CD8-positive, alpha-beta memory T cell (primary cell): Measurements from ENCODE around the gene HMCN2. TPM values are rescaled to one million over a fixed set of nuclear protein-coding genes. Genes with fewer than 3 reads are reported as not detected.
A peak's percentile ranks its signal among the peaks of the same experiment; 100 is the strongest.

Source experiments
- CTCF ChIA-PET: fragments of 350-600 bp; sonication (Branson Sonifier 250); formaldehyde crosslinking; loops from one replicate; lab custom pipeline; 2021; ENCODE audit warnings: antibody characterized with exemption; lab: Charles Lee
- POLR2A ChIA-PET: fragments of 350-600 bp; sonication (Branson Sonifier 250); formaldehyde crosslinking; loops from one replicate; lab custom pipeline; 2021; ENCODE audit warnings: antibody characterized with exemption; lab: Charles Lee
- DNase-seq, 5 donors: peaks; one replicate each; pipeline versions ENCODE4 v3.0.0 to v3.0.0-alpha.2; 2020 to 2022; ENCODE audit warnings: mixed read lengths in 1 of 5
- H3K27ac ChIP-seq: one replicate; pipeline ENCODE4 v1.7.0; 2013; ENCODE audit warnings: low read depth, mild to moderate bottlenecking, low read length, moderate library complexity
- H3K27me3 ChIP-seq: 2 replicates; pipeline ENCODE4 v1.7.0; 2013; ENCODE audit warnings: low read length, mild to moderate bottlenecking; ENCODE audit not compliant: insufficient read depth, poor library complexity, severe bottlenecking
- H3K36me3 ChIP-seq: 2 replicates; pipeline ENCODE4 v1.7.0; 2013; ENCODE audit warnings: mild to moderate bottlenecking, low read length, moderate library complexity; ENCODE audit not compliant: insufficient read depth
- H3K4me1 ChIP-seq: 2 replicates; pipeline ENCODE4 v1.7.0; 2013; ENCODE audit warnings: mild to moderate bottlenecking, low read length, moderate library complexity; ENCODE audit not compliant: insufficient read depth
- H3K4me3 ChIP-seq: 2 replicates; pipeline ENCODE4 v1.7.0; 2013; ENCODE audit warnings: mild to moderate bottlenecking, low read length
- H3K9me3 ChIP-seq: 2 replicates; pipeline ENCODE4 v1.7.0; 2013; ENCODE audit warnings: mild to moderate bottlenecking, low read length
- H3K27ac Mint-ChIP-seq, 8 donors: one replicate each; pipeline ENCODE4 v1.8.0; 2020 to 2021; ENCODE audit warnings: mixed read lengths in 8 of 8, mild to moderate bottlenecking in 6 of 8, inconsistent platforms in 3 of 8, moderate library complexity in 3 of 8
- H3K27me3 Mint-ChIP-seq, 2 donors: one replicate each; pipeline ENCODE4 v1.8.0; 2020 to 2021; ENCODE audit warnings: mixed read lengths in 2 of 2, mild to moderate bottlenecking in 1 of 2, moderate library complexity in 1 of 2
- H3K36me3 Mint-ChIP-seq, 3 donors: one replicate each; pipeline ENCODE4 v1.8.0; 2020 to 2021; ENCODE audit warnings: mixed read lengths in 3 of 3, inconsistent platforms in 1 of 3, mild to moderate bottlenecking in 1 of 3
- H3K4me1 Mint-ChIP-seq, 3 donors: one replicate each; pipeline ENCODE4 v1.8.0; 2020 to 2021; ENCODE audit warnings: mixed read lengths in 3 of 3, inconsistent platforms in 1 of 3, mild to moderate bottlenecking in 1 of 3
- H3K4me3 Mint-ChIP-seq, 7 donors: one replicate each; pipeline ENCODE4 v1.8.0; 2020 to 2021; ENCODE audit warnings: mixed read lengths in 7 of 7, mild to moderate bottlenecking in 6 of 7, moderate library complexity in 4 of 7, inconsistent platforms in 2 of 7
- H3K9me3 Mint-ChIP-seq, 5 donors: one replicate each; pipeline ENCODE4 v1.8.0; 2020 to 2022; ENCODE audit warnings: mixed read lengths in 5 of 5, mild to moderate bottlenecking in 3 of 5, moderate library complexity in 2 of 5, inconsistent platforms in 1 of 5
- polyA plus RNA-seq: library from polyadenylated mRNA; unstranded; fragments of 300-500 nt; fragmentation: Illumina TruSeq; gene quantifications from one replicate; pipeline ENCODE4 v1.2.3, GENCODE V29; 2021
- total RNA-seq, 2 experiments: library from RNA; stranded (reverse); gene quantifications; one replicate each; pipeline ENCODE4 v1.2.3, GENCODE V29; 2021

The HMCN2 gene
- total and polyA plus RNA-seq, 3 experiments from 2014 or later: not detected

DNA sequence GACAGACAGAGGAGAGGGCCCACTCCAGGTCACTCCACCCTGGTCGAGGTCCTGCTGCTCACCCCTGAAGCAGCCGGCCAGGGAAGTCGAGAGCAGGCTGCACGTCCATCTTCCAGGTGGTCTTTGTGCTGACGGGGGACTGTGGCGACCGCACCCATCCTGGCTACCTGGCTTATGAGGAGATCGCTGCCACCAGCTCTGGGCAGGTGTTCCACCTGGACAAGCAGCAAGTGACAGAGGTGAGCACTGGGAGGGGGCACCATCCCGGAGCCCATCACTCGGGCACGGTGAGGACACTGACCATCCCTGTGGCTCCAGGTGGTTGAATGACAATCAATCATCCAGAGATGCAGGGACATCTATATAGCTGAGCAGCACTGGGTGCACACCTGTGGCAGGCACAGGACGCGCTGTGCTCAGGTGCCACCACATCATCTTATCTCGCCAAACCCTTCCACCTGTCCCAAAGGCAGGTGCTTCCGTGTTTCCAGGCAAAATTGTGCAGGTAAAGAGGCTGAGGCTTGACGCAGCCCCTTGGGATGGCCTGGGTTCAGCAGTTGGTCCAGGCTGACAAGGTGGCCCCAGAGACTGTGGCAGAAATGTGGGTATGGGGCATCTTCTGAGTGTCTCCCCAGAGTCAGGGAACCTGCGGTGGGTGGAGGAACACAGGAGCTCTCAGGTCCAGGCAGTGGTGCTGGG is 20.7 kb downstream of the HMCN2 start:
- no peak overlapping the region for H3K4me3 Mint-ChIP-seq
- Histone ChIP-seq H3K4me3 (no peak overlapping the region), H3K4me1 (no peaks in the 10 kb centered on the region), H3K27ac (no peak overlapping the region), H3K9me3 (no peaks in the 10 kb centered on the region), H3K36me3 (no peaks in the 10 kb centered on the region), H3K27me3 (no peaks in the 10 kb centered on the region)
- no peaks in the 10 kb centered on the region for H3K9me3 Mint-ChIP-seq
- CTCF ChIA-PET: no interaction called here
- no peaks in the 10 kb centered on the region for H3K4me1 Mint-ChIP-seq
- POLR2A ChIA-PET: no interaction called here
- peaks cover 31 to 64% of the 10 kb centered on the region in 2 donors for H3K27me3 Mint-ChIP-seq
- H3K27ac Mint-ChIP-seq: no peak overlapping the region
- DNase-seq: no peak
- H3K36me3 Mint-ChIP-seq: no peaks in the 10 kb centered on the region

DNA sequence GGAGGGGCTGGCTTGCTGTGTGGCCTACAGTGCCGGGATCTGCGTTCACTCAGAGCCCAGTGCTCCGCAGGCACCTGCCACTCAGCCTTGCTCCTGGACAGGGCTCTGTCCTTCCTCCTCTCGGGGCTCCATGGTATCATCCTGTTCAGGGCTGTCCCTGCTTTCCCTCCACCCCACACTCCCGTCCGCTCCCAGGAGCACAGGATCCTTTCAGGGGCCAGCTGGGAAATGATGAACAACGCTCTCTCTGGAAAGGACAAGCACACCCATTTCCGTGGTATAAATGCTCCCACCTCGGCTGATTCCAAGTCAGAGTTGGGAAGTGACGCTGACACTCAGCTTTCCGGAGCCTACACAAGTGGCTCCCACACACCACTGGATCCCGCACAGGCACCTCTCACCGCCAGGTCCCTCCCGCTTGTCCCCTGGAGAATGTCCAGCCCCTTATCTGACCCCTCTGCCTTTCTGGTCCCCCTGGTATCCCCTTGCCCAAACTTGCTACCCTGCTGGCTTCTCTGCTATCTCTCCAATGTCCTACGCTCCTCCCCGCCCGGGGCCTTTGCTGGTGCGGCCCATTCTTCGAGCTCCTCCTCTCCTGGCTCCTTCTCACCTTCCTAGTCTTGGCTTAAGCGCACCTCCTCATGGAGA is 21.3 kb downstream of the HMCN2 start:
- POLR2A ChIA-PET: no interaction called here
- Mint-ChIP-seq H3K27me3 (peaks cover 31 to 65% of the 10 kb centered on the region in 2 donors), H3K9me3 (no peaks in the 10 kb centered on the region), H3K36me3 (no peaks in the 10 kb centered on the region), H3K4me1 (no peaks in the 10 kb centered on the region), H3K4me3 (no peak overlapping the region), H3K27ac (no peak overlapping the region)
- no peaks in the 10 kb centered on the region for H3K4me1 ChIP-seq
- H3K36me3 ChIP-seq: no peaks in the 10 kb centered on the region
- no peaks in the 10 kb centered on the region for H3K27me3 ChIP-seq
- H3K4me3 ChIP-seq: no peak overlapping the region
- CTCF ChIA-PET: no interaction called here
- no peak for DNase-seq
- H3K27ac ChIP-seq: no peak overlapping the region
- no peaks in the 10 kb centered on the region for H3K9me3 ChIP-seq

DNA sequence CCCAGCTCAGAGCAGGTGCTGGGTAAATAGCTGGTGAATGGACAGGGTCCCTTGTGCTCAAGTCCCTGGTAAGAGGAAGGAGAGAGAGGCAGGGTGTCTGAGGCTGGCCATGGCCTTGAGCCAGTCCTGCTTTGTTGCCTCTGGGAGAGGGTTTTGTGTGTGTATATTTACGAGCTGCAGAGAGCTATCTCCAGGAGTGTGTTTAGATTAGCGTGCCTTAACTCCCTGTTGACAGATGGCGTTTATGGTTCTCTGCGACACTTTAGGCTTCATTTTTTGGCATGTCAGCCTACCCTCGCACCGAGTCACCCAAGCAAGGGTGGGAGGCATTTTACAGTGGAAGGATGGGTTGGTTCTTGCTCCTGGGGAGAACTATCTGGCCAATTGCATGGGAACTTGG is 22.2 kb downstream of the HMCN2 start:
- Histone ChIP-seq H3K27me3 (no peaks in the 10 kb centered on the region), H3K4me1 (no peaks in the 10 kb centered on the region), H3K4me3 (no peak overlapping the region), H3K36me3 (no peaks in the 10 kb centered on the region), H3K27ac (no peak overlapping the region), H3K9me3 (no peaks in the 10 kb centered on the region)
- POLR2A ChIA-PET: no interaction called here
- DNase-seq: no peak
- Mint-ChIP-seq H3K4me1 (no peaks in the 10 kb centered on the region), H3K4me3 (no peak overlapping the region), H3K36me3 (no peaks in the 10 kb centered on the region), H3K27me3 (peaks cover 25 to 61% of the 10 kb centered on the region in 2 donors), H3K9me3 (no peaks in the 10 kb centered on the region), H3K27ac (peak overlapping the region in 1 of 8 donors; percentile 28)
- CTCF ChIA-PET: interaction anchor here (0.7 to 1.0 kb wide), 2 partner anchors 45 to 368 kb away, joined by 3 read pairs; no protein-coding TSS in a partner anchor

DNA sequence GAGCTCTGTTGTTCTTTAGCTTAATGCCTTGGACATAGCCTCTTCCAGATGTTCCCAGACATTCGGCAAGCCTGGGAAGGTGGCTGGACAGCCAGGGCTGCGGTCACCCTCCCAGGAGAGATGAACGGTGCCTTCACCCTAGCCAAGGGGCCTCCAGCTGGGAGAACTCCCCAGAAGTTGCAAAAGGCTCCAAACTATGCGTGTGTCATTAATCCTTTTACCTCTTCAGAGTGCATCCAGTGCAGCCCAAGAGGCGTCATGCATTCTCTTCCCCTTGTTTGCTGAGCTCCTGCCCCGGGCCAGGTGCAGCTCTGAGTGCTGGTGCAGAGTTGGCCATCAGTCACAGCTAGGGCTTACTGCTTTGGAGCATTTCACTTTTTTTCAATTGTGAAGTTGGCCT is 22.8 kb downstream of the HMCN2 start:
- H3K9me3 Mint-ChIP-seq: no peaks in the 10 kb centered on the region
- Histone ChIP-seq H3K27ac (no peak overlapping the region), H3K4me3 (no peak overlapping the region), H3K4me1 (no peaks in the 10 kb centered on the region), H3K9me3 (no peaks in the 10 kb centered on the region), H3K27me3 (no peaks in the 10 kb centered on the region), H3K36me3 (no peaks in the 10 kb centered on the region)
- H3K4me3 Mint-ChIP-seq: no peak overlapping the region
- no peaks in the 10 kb centered on the region for H3K36me3 Mint-ChIP-seq
- DNase-seq: no peak
- peaks cover 21 to 59% of the 10 kb centered on the region in 2 donors for H3K27me3 Mint-ChIP-seq
- ChIA-PET POLR2A (no interaction called here), CTCF (interaction anchor here (1.0 kb wide), 1 partner anchor 45 kb away, joined by 3 read pairs; no protein-coding TSS in a partner anchor)
- no peaks in the 10 kb centered on the region for H3K4me1 Mint-ChIP-seq
- no peak overlapping the region for H3K27ac Mint-ChIP-seq

DNA sequence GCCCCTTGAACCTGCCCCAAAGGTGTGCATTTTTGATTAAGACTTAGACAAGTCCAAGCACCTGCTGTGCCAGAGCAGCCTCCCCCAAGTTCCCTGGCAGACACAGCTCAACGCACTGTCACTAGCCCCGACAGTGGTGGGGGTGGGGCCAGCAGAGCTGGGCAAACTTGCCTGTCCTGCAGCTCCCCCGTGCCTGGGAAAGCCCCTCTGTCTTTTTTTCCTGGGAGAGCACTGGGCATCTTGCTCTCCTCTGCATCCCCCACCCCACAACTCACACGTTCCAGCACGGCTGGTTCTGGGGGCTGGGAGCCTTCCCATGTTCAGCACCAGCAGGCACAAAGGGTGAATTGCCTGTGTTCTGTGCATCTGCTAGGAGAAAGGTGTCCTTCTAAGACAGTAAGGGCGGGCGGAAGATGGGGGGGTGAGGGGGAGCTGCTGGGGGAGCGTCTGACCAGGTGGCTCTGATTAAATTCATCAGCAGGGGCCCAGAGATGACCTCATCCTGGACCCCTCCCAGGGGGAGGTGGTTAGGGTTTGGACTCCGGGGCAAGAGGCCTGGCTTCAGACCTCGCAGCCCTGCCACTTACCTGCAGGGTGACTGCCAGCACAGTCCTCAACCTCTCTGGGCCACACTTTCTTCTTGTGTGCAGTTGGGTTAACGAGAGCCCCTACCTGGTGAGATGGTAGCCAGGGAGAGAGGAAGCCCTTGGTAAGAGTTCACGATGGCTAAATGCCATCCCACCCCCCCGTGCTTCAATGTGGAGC is 23.5 kb downstream of the HMCN2 start:
- no peak overlapping the region for H3K27ac ChIP-seq
- ChIA-PET CTCF (no interaction called here), POLR2A (no interaction called here)
- Mint-ChIP-seq H3K4me1 (no peaks in the 10 kb centered on the region), H3K27me3 (peaks cover 20 to 58% of the 10 kb centered on the region in 2 donors), H3K4me3 (no peak overlapping the region), H3K36me3 (no peaks in the 10 kb centered on the region), H3K27ac (no peak overlapping the region), H3K9me3 (no peaks in the 10 kb centered on the region)
- no peaks in the 10 kb centered on the region for H3K4me1 ChIP-seq
- no peaks in the 10 kb centered on the region for H3K27me3 ChIP-seq
- DNase-seq: no peak
- no peaks in the 10 kb centered on the region for H3K36me3 ChIP-seq
- no peaks in the 10 kb centered on the region for H3K9me3 ChIP-seq
- no peak overlapping the region for H3K4me3 ChIP-seq

DNA sequence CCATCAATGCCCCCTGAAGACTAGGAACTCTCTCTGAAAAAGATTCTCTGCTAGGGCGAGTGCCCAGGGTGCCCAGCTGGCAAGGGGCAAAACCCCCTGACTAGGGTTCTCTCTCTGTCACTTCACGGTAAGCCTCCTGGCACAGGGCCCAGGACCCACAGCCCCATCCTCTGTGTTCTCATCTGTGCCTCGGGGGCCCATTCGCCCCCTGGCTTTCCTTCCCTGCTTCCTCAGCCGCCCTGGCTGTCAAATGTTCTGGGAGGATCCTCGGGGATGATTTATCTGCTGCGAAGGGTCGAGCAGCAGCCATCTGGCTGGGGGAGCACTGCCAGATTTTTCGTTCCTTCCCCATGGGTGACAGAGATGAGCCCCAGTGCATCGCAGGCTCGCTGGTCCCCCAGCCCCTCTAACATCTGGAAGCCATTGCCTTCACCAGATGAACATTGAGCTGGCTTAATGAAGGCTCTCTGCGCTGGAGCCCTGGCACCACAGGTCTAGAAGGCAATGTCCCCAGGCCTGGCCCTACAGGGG is 24.2 kb downstream of the HMCN2 start:
- ChIA-PET CTCF (no interaction called here), POLR2A (no interaction called here)
- Histone ChIP-seq H3K27ac (no peak overlapping the region), H3K9me3 (no peaks in the 10 kb centered on the region), H3K36me3 (no peaks in the 10 kb centered on the region), H3K4me1 (no peaks in the 10 kb centered on the region), H3K4me3 (no peak overlapping the region), H3K27me3 (no peaks in the 10 kb centered on the region)
- DNase-seq: no peak
- Mint-ChIP-seq H3K4me3 (no peak overlapping the region), H3K27me3 (peaks cover 20 to 60% of the 10 kb centered on the region in 2 donors), H3K27ac (no peak overlapping the region), H3K36me3 (no peaks in the 10 kb centered on the region), H3K4me1 (no peaks in the 10 kb centered on the region), H3K9me3 (no peaks in the 10 kb centered on the region)

DNA sequence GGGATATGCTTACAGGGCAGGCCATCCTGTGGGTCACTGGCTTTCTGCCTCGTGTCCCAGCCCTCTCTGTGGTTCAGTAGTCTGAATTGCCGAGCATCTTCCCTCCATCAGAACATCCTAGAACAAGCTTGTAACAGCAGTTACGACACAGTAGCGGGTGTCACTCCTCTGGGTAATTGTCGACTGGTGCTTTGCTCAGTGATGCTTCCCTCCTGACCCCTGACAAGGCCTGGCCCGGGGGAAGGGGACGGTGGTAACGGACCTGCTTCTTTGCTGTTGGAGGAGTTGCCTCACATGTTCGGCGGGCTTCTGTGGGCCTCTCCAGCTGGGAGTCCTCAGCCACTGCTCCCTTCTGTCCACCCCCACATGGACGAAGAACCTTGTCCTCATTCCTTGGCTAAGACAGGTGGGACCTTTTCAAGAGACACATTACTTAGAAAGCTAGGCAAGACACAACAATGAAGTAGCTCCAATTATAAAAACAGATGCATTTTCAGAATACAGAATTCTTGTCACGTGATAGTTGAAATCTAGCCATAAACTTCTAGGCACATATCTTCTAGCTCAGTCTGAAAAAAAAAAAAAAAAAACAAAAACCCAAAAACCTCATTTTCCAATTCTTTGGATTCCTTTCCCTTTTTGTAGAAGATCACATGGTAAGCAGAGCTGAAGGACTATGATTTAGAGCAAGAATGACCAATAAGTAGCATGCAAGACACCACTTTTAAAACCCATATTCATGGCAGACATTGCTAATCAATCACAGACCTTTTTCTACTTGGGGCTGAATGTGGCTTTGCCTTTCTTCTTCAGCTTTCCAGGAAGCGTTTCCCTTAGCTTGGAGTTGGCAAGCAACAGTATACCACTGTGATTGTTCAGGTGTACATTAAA is 25.0 kb downstream of the HMCN2 start:
- ChIA-PET CTCF (no interaction called here), POLR2A (no interaction called here)
- no peak overlapping the region for H3K4me3 Mint-ChIP-seq
- Histone ChIP-seq H3K4me3 (no peak overlapping the region), H3K36me3 (no peaks in the 10 kb centered on the region), H3K27ac (no peak overlapping the region), H3K4me1 (no peaks in the 10 kb centered on the region), H3K9me3 (no peaks in the 10 kb centered on the region), H3K27me3 (no peaks in the 10 kb centered on the region)
- DNase-seq: no peak
- no peaks in the 10 kb centered on the region for H3K4me1 Mint-ChIP-seq
- H3K9me3 Mint-ChIP-seq: no peaks in the 10 kb centered on the region
- H3K36me3 Mint-ChIP-seq: no peaks in the 10 kb centered on the region
- no peak overlapping the region for H3K27ac Mint-ChIP-seq
- H3K27me3 Mint-ChIP-seq: peaks cover 18 to 60% of the 10 kb centered on the region in 2 donors
